HepG2 (cell line): ENCODE measurements around the gene TMEM258. TPM values are rescaled to one million over a fixed set of nuclear protein-coding genes. Genes with fewer than 3 reads are reported as not detected.

Source experiments
- ARNTL ChIP-seq: sonication (generic); formaldehyde crosslinking; IDR thresholded peaks from 2 replicates; pipeline ENCODE4 v1.4.0; 2020; ENCODE audit warnings: mild to moderate bottlenecking, missing genetic modification reagents
- GTF3A ChIP-seq: sonication (generic); formaldehyde crosslinking; conservative IDR thresholded peaks from 2 replicates; pipeline ENCODE4 v1.4.0; 2020; ENCODE audit warnings: mild to moderate bottlenecking, missing genetic modification reagents
- HNRNPK ChIP-seq: fragments of 200-400 bp; formaldehyde crosslinking; IDR thresholded peaks from 2 replicates; pipeline ENCODE4 v1.6.1; 2018; ENCODE audit warnings: low read length, low read depth, moderate library complexity, mild to moderate bottlenecking; ENCODE audit not compliant: poor library complexity, severe bottlenecking
- MED13 ChIP-seq: sonication (generic); formaldehyde crosslinking; IDR thresholded peaks from 2 replicates; pipeline ENCODE4 v1.5.0; 2020; ENCODE audit warnings: missing genetic modification reagents
- NRL ChIP-seq: sonication (generic); formaldehyde crosslinking; IDR thresholded peaks from 2 replicates; pipeline ENCODE4 v1.5.0; 2020; ENCODE audit warnings: missing genetic modification reagents, mild to moderate bottlenecking, moderate library complexity, borderline replicate concordance
- PAF1 ChIP-seq: IDR thresholded peaks from 2 replicates; pipeline ENCODE4 v1.6.1; 2016; ENCODE audit warnings: missing genetic modification reagents, missing compliant biosample characterization
- RXRA ChIP-seq: sonication (generic); formaldehyde crosslinking; IDR thresholded peaks from 2 replicates; pipeline ENCODE4 v1.5.1; 2020; ENCODE audit warnings: missing genetic modification reagents
- ZBTB42 ChIP-seq: sonication (generic); formaldehyde crosslinking; IDR thresholded peaks from 2 replicates; pipeline ENCODE4 v1.5.0; 2020; ENCODE audit warnings: mild to moderate bottlenecking, missing genetic modification reagents
- ZNF547 ChIP-seq: sonication (generic); formaldehyde crosslinking; IDR thresholded peaks from 2 replicates; pipeline ENCODE4 v1.5.1; 2020; ENCODE audit warnings: mild to moderate bottlenecking, missing genetic modification reagents
- polyA plus RNA-seq, 8 experiments: library from polyadenylated mRNA; depleted of rRNA in 3 of 8; stranded (reverse) in 7 of 8; unstranded in 1 of 8; fragments of >200 nt; fragmentation: Illumina TruSeq in 4 of 8; extraction: Trizol in 4 of 8; gene quantifications; 2 replicates each; pipeline versions ENCODE4 v1.2.1 to v1.2.3, GENCODE V29; 2011 to 2016; ENCODE audit warnings: low read depth in 4 of 8, missing spikeins in 1 of 8, mixed read lengths in 1 of 8; ENCODE audit not compliant: insufficient read depth in 1 of 8
- total RNA-seq, 5 experiments: library from RNA; depleted of rRNA; stranded (reverse); fragments of >200 nt; fragmentation: Illumina TruSeq; extraction: Trizol; gene quantifications; 2 replicates each; pipeline ENCODE4 v1.2.3, GENCODE V29; 2016; ENCODE audit warnings: low read depth in 1 of 5
- TF ChIP-seq, protein P1 (sequence below): IDR thresholded peaks from 2 replicates; pipeline ENCODE4 v1.6.1; 2016; ENCODE audit warnings: missing genetic modification reagents, missing compliant biosample characterization
- TF ChIP-seq, protein P2 (sequence below): sonication (generic); formaldehyde crosslinking; IDR thresholded peaks from 2 replicates; pipeline ENCODE4 v1.8.0; 2022; ENCODE audit warnings: mild to moderate bottlenecking, missing genetic modification reagents, moderate library complexity
- TF ChIP-seq, protein P3 (sequence below): sonication (generic); formaldehyde crosslinking; IDR thresholded peaks from 2 replicates; pipeline ENCODE4 v1.4.0; 2020; ENCODE audit warnings: missing genetic modification reagents
- TF ChIP-seq, protein P4 (sequence below): sonication (generic); formaldehyde crosslinking; IDR thresholded peaks from 2 replicates; pipeline ENCODE4 v1.5.1; 2020; ENCODE audit warnings: missing genetic modification reagents, mild to moderate bottlenecking, borderline replicate concordance
- TF ChIP-seq, protein P5 (sequence below): sonication (generic); formaldehyde crosslinking; IDR thresholded peaks from 2 replicates; pipeline ENCODE4 v1.8.0; 2022; ENCODE audit warnings: missing genetic modification reagents, mild to moderate bottlenecking, borderline replicate concordance
- TF ChIP-seq, protein P6 (sequence below): sonication (generic); formaldehyde crosslinking; conservative IDR thresholded peaks from 2 replicates; pipeline ENCODE4 v1.8.0; 2022; ENCODE audit warnings: mild to moderate bottlenecking, moderate library complexity, missing genetic modification reagents

The TMEM258 gene
- total and polyA plus RNA-seq, 2 of the 13 experiments (the other 11 are each of a cell fraction or from before 2014, with no cell fraction given): 175 to 424 TPM

DNA sequence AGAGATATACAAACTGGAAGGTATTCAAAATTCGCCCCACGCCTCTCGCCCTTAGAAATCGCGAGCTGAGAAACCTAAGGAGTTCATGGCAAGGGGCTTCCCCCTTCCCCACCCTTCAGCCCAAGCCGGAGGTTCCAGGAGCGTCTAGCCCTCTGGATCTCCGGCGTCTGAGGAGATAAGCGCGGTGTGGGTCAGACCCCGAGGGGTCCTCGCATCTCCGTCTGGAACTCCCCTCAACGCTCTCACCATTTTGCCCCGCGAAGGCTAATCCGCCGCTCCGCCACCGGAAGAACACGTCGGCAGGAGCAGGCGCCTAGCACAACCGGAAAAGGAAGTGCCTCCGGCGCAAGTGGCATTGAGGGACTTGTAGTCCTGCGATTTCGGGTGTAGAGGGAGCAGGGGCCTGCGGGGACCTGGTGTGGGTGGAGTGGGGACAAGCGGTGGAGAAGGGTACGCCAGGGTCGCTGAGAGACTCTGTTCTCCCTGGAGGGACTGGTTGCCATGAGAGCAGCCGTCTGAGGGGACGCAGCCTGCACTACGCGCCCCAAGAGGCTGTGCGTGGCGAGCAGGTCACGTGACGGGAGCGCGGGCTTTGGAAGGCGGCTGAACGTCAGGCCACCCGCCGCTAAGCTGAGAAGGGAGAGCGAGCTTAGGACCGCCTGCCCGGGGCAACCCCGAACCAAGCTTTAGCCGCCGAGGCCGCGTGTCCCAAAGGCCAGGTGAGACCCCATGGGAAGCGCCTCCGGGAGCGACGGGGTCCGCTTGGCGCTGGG lies at the start of gene TMEM258, which contains the start of gene FEN1 (continued):
- TF ChIP-seq PAF1 (CRISPR knock-in tag) (no peak), MED13 (peak; percentile 53; the same call in 1 of the 2 replicates), HNRNPK (no peak), NRL (CRISPR knock-in tag) (no peak; the same call in none of the 2 replicates), ARNTL (CRISPR knock-in tag) (peak; percentile 13; the same call in 1 of the 2 replicates), GTF3A (CRISPR knock-in tag) (0 out of 2 replicates have a peak, but pooled peaks have one; percentile 48), ZBTB42 (CRISPR knock-in tag) (0 out of 2 replicates have a peak, but pooled peaks have one; percentile 44), ZNF547 (CRISPR knock-in tag) (no peak; the same call in 1 of the 2 replicates), RXRA (0 out of 2 replicates have a peak, but pooled peaks have one; percentile 46)
- TF ChIP-seq, protein P1, sequence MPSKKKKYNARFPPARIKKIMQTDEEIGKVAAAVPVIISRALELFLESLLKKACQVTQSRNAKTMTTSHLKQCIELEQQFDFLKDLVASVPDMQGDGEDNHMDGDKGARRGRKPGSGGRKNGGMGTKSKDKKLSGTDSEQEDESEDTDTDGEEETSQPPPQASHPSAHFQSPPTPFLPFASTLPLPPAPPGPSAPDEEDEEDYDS (CRISPR knock-in tag): peak; percentile 68; the same call in 1 of the 2 replicates
- TF ChIP-seq, protein P2, sequence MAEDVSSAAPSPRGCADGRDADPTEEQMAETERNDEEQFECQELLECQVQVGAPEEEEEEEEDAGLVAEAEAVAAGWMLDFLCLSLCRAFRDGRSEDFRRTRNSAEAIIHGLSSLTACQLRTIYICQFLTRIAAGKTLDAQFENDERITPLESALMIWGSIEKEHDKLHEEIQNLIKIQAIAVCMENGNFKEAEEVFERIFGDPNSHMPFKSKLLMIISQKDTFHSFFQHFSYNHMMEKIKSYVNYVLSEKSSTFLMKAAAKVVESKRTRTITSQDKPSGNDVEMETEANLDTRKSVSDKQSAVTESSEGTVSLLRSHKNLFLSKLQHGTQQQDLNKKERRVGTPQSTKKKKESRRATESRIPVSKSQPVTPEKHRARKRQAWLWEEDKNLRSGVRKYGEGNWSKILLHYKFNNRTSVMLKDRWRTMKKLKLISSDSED (CRISPR knock-in tag): no peak
- TF ChIP-seq, protein P3, sequence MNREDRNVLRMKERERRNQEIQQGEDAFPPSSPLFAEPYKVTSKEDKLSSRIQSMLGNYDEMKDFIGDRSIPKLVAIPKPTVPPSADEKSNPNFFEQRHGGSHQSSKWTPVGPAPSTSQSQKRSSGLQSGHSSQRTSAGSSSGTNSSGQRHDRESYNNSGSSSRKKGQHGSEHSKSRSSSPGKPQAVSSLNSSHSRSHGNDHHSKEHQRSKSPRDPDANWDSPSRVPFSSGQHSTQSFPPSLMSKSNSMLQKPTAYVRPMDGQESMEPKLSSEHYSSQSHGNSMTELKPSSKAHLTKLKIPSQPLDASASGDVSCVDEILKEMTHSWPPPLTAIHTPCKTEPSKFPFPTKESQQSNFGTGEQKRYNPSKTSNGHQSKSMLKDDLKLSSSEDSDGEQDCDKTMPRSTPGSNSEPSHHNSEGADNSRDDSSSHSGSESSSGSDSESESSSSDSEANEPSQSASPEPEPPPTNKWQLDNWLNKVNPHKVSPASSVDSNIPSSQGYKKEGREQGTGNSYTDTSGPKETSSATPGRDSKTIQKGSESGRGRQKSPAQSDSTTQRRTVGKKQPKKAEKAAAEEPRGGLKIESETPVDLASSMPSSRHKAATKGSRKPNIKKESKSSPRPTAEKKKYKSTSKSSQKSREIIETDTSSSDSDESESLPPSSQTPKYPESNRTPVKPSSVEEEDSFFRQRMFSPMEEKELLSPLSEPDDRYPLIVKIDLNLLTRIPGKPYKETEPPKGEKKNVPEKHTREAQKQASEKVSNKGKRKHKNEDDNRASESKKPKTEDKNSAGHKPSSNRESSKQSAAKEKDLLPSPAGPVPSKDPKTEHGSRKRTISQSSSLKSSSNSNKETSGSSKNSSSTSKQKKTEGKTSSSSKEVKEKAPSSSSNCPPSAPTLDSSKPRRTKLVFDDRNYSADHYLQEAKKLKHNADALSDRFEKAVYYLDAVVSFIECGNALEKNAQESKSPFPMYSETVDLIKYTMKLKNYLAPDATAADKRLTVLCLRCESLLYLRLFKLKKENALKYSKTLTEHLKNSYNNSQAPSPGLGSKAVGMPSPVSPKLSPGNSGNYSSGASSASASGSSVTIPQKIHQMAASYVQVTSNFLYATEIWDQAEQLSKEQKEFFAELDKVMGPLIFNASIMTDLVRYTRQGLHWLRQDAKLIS: no peak
- TF ChIP-seq, protein P4, sequence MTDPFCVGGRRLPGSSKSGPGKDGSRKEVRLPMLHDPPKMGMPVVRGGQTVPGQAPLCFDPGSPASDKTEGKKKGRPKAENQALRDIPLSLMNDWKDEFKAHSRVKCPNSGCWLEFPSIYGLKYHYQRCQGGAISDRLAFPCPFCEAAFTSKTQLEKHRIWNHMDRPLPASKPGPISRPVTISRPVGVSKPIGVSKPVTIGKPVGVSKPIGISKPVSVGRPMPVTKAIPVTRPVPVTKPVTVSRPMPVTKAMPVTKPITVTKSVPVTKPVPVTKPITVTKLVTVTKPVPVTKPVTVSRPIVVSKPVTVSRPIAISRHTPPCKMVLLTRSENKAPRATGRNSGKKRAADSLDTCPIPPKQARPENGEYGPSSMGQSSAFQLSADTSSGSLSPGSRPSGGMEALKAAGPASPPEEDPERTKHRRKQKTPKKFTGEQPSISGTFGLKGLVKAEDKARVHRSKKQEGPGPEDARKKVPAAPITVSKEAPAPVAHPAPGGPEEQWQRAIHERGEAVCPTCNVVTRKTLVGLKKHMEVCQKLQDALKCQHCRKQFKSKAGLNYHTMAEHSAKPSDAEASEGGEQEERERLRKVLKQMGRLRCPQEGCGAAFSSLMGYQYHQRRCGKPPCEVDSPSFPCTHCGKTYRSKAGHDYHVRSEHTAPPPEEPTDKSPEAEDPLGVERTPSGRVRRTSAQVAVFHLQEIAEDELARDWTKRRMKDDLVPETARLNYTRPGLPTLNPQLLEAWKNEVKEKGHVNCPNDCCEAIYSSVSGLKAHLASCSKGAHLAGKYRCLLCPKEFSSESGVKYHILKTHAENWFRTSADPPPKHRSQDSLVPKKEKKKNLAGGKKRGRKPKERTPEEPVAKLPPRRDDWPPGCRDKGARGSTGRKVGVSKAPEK (CRISPR knock-in tag): no peak
- TF ChIP-seq, protein P5, sequence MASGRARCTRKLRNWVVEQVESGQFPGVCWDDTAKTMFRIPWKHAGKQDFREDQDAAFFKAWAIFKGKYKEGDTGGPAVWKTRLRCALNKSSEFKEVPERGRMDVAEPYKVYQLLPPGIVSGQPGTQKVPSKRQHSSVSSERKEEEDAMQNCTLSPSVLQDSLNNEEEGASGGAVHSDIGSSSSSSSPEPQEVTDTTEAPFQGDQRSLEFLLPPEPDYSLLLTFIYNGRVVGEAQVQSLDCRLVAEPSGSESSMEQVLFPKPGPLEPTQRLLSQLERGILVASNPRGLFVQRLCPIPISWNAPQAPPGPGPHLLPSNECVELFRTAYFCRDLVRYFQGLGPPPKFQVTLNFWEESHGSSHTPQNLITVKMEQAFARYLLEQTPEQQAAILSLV (CRISPR knock-in tag): peak; percentile 84; the same call in 1 of the 2 replicates
- TF ChIP-seq, protein P6, sequence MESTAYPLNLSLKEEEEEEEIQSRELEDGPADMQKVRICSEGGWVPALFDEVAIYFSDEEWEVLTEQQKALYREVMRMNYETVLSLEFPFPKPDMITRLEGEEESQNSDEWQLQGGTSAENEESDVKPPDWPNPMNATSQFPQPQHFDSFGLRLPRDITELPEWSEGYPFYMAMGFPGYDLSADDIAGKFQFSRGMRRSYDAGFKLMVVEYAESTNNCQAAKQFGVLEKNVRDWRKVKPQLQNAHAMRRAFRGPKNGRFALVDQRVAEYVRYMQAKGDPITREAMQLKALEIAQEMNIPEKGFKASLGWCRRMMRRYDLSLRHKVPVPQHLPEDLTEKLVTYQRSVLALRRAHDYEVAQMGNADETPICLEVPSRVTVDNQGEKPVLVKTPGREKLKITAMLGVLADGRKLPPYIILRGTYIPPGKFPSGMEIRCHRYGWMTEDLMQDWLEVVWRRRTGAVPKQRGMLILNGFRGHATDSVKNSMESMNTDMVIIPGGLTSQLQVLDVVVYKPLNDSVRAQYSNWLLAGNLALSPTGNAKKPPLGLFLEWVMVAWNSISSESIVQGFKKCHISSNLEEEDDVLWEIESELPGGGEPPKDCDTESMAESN: peak; percentile 86
